HepG2 (cell line): Measurements from ENCODE around the gene FGF1.

ENCODE experiments used
- ARNT2 ChIP-seq: sonication (generic); formaldehyde crosslinking; IDR thresholded peaks from 2 replicates; pipeline ENCODE4 v1.8.0; 2022; ENCODE audit warnings: mild to moderate bottlenecking, low read depth, missing genetic modification reagents, moderate library complexity
- EED ChIP-seq: sonication (generic); formaldehyde crosslinking; IDR thresholded peaks from 2 replicates; pipeline ENCODE4 v1.5.0; 2020; ENCODE audit warnings: mild to moderate bottlenecking, missing genetic modification reagents
- GABPA ChIP-seq, 2 experiments: IDR thresholded peaks; 2 replicates each; pipeline ENCODE4 v1.6.1; 2011 to 2016; ENCODE audit warnings: low read depth in 2 of 2, low read length in 1 of 2, missing biosample characterization in 1 of 2, missing genetic modification characterization in 1 of 2
- KDM1A ChIP-seq: IDR thresholded peaks from 2 replicates; pipeline ENCODE4 v1.6.1; 2016; ENCODE audit warnings: missing compliant biosample characterization
- NFE2L2 ChIP-seq: fragments of 150-350 bp; IDR thresholded peaks from 2 replicates; pipeline ENCODE4 v1.6.1; 2014; ENCODE audit warnings: low read length
- POLR2A ChIP-seq, 2 experiments: IDR thresholded peaks; 2 replicates each; pipeline ENCODE4 v1.6.1; 2011; ENCODE audit warnings: low read depth in 2 of 2, low read length in 2 of 2, mild to moderate bottlenecking in 1 of 2, moderate library complexity in 1 of 2; ENCODE audit not compliant: insufficient read depth in 1 of 2
- SNAI1 ChIP-seq: sonication (generic); formaldehyde crosslinking; IDR thresholded peaks from 2 replicates; pipeline ENCODE4 v1.5.0; 2020; ENCODE audit warnings: mild to moderate bottlenecking, missing genetic modification reagents, borderline replicate concordance
- ZFP90 ChIP-seq: sonication (generic); formaldehyde crosslinking; IDR thresholded peaks from 2 replicates; pipeline ENCODE4 v1.8.0; 2022; ENCODE audit warnings: missing genetic modification reagents, mild to moderate bottlenecking, inconsistent platforms, borderline replicate concordance
- ZNF121 ChIP-seq: sonication (generic); formaldehyde crosslinking; IDR thresholded peaks from 2 replicates; pipeline ENCODE4 v1.5.0; 2020; ENCODE audit warnings: mild to moderate bottlenecking, missing genetic modification reagents
- TF ChIP-seq, protein P1 (sequence below): sonication (generic); formaldehyde crosslinking; IDR thresholded peaks from 2 replicates; pipeline ENCODE4 v1.4.0; 2020; ENCODE audit warnings: missing genetic modification reagents
- TF ChIP-seq, protein P2 (sequence below): sonication (generic); formaldehyde crosslinking; IDR thresholded peaks from 2 replicates; pipeline ENCODE4 v1.4.0; 2020; ENCODE audit warnings: missing genetic modification reagents

DNA sequence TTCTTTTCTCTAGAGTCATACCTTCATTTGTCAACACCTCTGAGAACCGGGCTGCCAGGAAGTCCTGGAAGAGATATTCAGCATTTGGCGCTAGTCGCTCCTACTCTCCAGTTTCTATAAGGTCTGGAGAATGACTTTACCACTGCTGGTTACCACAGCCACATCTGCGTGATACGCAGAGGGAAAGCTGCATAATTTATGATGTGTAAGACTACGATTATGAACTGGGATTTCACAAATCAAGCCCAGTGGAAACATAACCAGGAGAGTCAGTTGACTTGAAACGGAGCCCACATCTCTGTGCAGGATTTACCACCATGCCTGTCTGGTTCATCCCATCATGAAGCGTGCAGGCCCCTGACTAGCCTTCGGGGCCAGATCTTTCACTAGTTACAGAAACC lies 72.6 kb downstream of the FGF1 start:
- no peak for TF ChIP-seq NFE2L2
- TF ChIP-seq KDM1A (CRISPR knock-in tag): no peak
- no peak for TF ChIP-seq ARNT2
- TF ChIP-seq, protein P1, sequence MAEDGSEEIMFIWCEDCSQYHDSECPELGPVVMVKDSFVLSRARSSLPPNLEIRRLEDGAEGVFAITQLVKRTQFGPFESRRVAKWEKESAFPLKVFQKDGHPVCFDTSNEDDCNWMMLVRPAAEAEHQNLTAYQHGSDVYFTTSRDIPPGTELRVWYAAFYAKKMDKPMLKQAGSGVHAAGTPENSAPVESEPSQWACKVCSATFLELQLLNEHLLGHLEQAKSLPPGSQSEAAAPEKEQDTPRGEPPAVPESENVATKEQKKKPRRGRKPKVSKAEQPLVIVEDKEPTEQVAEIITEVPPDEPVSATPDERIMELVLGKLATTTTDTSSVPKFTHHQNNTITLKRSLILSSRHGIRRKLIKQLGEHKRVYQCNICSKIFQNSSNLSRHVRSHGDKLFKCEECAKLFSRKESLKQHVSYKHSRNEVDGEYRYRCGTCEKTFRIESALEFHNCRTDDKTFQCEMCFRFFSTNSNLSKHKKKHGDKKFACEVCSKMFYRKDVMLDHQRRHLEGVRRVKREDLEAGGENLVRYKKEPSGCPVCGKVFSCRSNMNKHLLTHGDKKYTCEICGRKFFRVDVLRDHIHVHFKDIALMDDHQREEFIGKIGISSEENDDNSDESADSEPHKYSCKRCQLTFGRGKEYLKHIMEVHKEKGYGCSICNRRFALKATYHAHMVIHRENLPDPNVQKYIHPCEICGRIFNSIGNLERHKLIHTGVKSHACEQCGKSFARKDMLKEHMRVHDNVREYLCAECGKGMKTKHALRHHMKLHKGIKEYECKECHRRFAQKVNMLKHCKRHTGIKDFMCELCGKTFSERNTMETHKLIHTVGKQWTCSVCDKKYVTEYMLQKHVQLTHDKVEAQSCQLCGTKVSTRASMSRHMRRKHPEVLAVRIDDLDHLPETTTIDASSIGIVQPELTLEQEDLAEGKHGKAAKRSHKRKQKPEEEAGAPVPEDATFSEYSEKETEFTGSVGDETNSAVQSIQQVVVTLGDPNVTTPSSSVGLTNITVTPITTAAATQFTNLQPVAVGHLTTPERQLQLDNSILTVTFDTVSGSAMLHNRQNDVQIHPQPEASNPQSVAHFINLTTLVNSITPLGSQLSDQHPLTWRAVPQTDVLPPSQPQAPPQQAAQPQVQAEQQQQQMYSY (CRISPR knock-in tag): no peak
- TF ChIP-seq ZNF121 (CRISPR knock-in tag): no peak
- TF ChIP-seq EED (CRISPR knock-in tag): no peak
- TF ChIP-seq, protein P2, sequence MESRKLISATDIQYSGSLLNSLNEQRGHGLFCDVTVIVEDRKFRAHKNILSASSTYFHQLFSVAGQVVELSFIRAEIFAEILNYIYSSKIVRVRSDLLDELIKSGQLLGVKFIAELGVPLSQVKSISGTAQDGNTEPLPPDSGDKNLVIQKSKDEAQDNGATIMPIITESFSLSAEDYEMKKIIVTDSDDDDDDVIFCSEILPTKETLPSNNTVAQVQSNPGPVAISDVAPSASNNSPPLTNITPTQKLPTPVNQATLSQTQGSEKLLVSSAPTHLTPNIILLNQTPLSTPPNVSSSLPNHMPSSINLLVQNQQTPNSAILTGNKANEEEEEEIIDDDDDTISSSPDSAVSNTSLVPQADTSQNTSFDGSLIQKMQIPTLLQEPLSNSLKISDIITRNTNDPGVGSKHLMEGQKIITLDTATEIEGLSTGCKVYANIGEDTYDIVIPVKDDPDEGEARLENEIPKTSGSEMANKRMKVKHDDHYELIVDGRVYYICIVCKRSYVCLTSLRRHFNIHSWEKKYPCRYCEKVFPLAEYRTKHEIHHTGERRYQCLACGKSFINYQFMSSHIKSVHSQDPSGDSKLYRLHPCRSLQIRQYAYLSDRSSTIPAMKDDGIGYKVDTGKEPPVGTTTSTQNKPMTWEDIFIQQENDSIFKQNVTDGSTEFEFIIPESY: no peak
- no peak for TF ChIP-seq POLR2A (IDR thresholded peaks at IDR 0.05; ENCODE audit: insufficient read depth in 1 of 2, low read depth in 2 of 2, low read length in 2 of 2)
- no peak for TF ChIP-seq GABPA (IDR thresholded peaks at IDR 0.05; ENCODE audit: low read depth, low read length)
- no peak for TF ChIP-seq GABPA (CRISPR knock-in tag; IDR thresholded peaks at IDR 0.05; ENCODE audit: low read depth)
- TF ChIP-seq ZFP90 (CRISPR knock-in tag): no peak
- no peak for TF ChIP-seq SNAI1 (CRISPR knock-in tag)
